ENCODE measurements around the gene SCOC.
A peak's percentile ranks its signal among the peaks of the same experiment; 100 is the strongest.

SCOC gene

DNA sequence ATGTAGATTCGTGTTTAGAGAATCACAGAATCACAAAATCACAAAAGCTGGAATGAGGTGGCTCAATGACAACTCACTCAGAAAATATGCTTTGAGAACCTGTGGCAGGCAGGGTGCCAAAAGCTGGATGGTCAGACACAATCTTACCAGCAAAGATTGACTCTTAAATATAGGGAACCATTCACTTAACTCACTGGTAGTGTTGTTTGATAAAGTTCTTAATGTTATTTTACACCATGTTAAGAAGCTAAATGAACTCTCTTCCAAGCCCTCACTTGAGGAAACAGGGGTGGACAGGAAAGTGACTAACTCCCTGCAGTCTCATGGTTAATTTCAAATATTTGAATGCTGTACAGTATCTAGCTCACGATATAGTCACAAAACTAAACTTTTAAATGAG is 5.7 kb upstream of the SCOC start:
- TF ChIP-seq CTCF (IDR thresholded peaks at IDR 0.05; ENCODE audit: insufficient read depth, low read length, poor library complexity, severe bottlenecking) (no peak), EZH2phosphoT487 (conservative IDR thresholded peaks at IDR 0.05; ENCODE audit: low read length) (no peak)
- H3K27me3 ChIP-seq (ENCODE audit: low read length), result no peaks in the 10 kb centered on the region
- H3K4me3 ChIP-seq (ENCODE audit: insufficient read depth, low read length, poor library complexity, severe bottlenecking), result no peak overlapping the region
- no peaks in the 10 kb centered on the region for H3K9me3 ChIP-seq (ENCODE audit: insufficient read depth, low read length)
- no peaks in the 10 kb centered on the region for H4K20me1 ChIP-seq (ENCODE audit: low read depth, low read length)
- H3F3A ChIP-seq (ENCODE audit: insufficient read depth), result no peaks in the 10 kb centered on the region
- H3K9me2 ChIP-seq (replicated peaks; ENCODE audit: insufficient read depth, low read length), result no peaks in the 10 kb centered on the region
- no peak overlapping the region for H3K9ac ChIP-seq (ENCODE audit: low read length)
- H2AFZ ChIP-seq (ENCODE audit: low read depth, low read length, severe bottlenecking), result no peak overlapping the region
- H3K36me3 ChIP-seq (ENCODE audit: low read length), result no peaks in the 10 kb centered on the region
- no peak overlapping the region for H3K4me2 ChIP-seq (ENCODE audit: low read depth, low read length, poor library complexity, severe bottlenecking)
- no peak overlapping the region for H3K27ac ChIP-seq (ENCODE audit: low read depth, low read length)
- H3K79me2 ChIP-seq (ENCODE audit: insufficient read depth, low read length), result no peaks in the 10 kb centered on the region

DNA sequence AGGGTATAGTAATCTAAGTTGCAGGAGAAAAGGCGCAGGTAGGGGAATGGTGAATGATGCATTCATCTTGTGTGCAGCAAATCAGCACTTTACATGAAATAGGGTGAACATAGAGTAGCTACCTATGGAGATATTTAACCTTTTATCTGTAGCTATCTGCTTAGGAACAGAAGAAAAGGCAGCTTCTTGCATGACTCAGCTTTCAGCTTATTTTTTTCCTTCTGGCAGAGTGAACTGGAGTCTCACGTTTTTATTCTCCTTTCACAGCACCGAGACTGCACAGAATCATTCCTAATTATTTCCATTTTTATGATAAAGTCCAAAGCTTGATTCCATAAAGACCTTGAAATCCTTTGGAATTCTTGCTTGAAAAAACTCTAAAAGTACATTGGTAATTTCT is 4.8 kb upstream of the SCOC start:
- H3F3A ChIP-seq (ENCODE audit: insufficient read depth), result no peaks in the 10 kb centered on the region
- H3K4me3 ChIP-seq (ENCODE audit: insufficient read depth, low read length, poor library complexity, severe bottlenecking), result no peak overlapping the region
- 0 out of 2 replicates have a peak, but pooled peaks cover under 1% of the 10 kb centered on the region for H3K79me2 ChIP-seq (ENCODE audit: insufficient read depth, low read length)
- no peak overlapping the region for H2AFZ ChIP-seq (ENCODE audit: low read depth, low read length, severe bottlenecking)
- H3K27ac ChIP-seq (ENCODE audit: low read depth, low read length), result no peak overlapping the region
- no peaks in the 10 kb centered on the region for H3K9me3 ChIP-seq (ENCODE audit: insufficient read depth, low read length)
- H3K9me2 ChIP-seq (replicated peaks; ENCODE audit: insufficient read depth, low read length), result no peaks in the 10 kb centered on the region
- no peak overlapping the region for H3K9ac ChIP-seq (ENCODE audit: low read length)
- H3K36me3 ChIP-seq (ENCODE audit: low read length), result no peaks in the 10 kb centered on the region
- no peak overlapping the region for H3K4me2 ChIP-seq (ENCODE audit: low read depth, low read length, poor library complexity, severe bottlenecking)
- TF ChIP-seq CTCF (IDR thresholded peaks at IDR 0.05; ENCODE audit: insufficient read depth, low read length, poor library complexity, severe bottlenecking), result no peak
- no peak for TF ChIP-seq EZH2phosphoT487 (conservative IDR thresholded peaks at IDR 0.05; ENCODE audit: low read length)
- no peaks in the 10 kb centered on the region for H4K20me1 ChIP-seq (ENCODE audit: low read depth, low read length)
- H3K27me3 ChIP-seq (ENCODE audit: low read length), result no peaks in the 10 kb centered on the region

- peak overlapping the region; percentile 61 for H3K4me3 ChIP-seq (ENCODE audit: insufficient read depth, low read length, poor library complexity, severe bottlenecking)
- H3K9ac ChIP-seq (ENCODE audit: low read length), result peak overlapping the region; percentile 65
- no peaks in the 10 kb centered on the region for H3K36me3 ChIP-seq (ENCODE audit: low read length)
- H3F3A ChIP-seq (ENCODE audit: insufficient read depth), result no peaks in the 10 kb centered on the region
- H2AFZ ChIP-seq (ENCODE audit: low read depth, low read length, severe bottlenecking), result peak overlapping the region; percentile 57
- TF ChIP-seq EZH2phosphoT487 (conservative IDR thresholded peaks at IDR 0.05; ENCODE audit: low read length) (no peak), CTCF (IDR thresholded peaks at IDR 0.05; ENCODE audit: insufficient read depth, low read length, poor library complexity, severe bottlenecking) (no peak)
- H3K27me3 ChIP-seq (ENCODE audit: low read length), result no peaks in the 10 kb centered on the region
- peak overlapping the region; percentile 38; the same call in 1 of the 2 replicates for H3K27ac ChIP-seq (ENCODE audit: low read depth, low read length)
- peaks cover 21% of the 10 kb centered on the region for H3K79me2 ChIP-seq (ENCODE audit: insufficient read depth, low read length)
- H3K9me2 ChIP-seq (replicated peaks; ENCODE audit: insufficient read depth, low read length), result no peaks in the 10 kb centered on the region
- peak overlapping the region; percentile 62 for H3K4me2 ChIP-seq (ENCODE audit: low read depth, low read length, poor library complexity, severe bottlenecking)
- no peaks in the 10 kb centered on the region for H4K20me1 ChIP-seq (ENCODE audit: low read depth, low read length)
- H3K9me3 ChIP-seq (ENCODE audit: insufficient read depth, low read length), result no peaks in the 10 kb centered on the region
Observed at GRCh38 chr4:140372751-140373327, 607 bp upstream of the SCOC start.

Data from SU-DHL-6 (cell line).